ENCODE results near the gene NFKBIB.

NFKBIB gene

DNA sequence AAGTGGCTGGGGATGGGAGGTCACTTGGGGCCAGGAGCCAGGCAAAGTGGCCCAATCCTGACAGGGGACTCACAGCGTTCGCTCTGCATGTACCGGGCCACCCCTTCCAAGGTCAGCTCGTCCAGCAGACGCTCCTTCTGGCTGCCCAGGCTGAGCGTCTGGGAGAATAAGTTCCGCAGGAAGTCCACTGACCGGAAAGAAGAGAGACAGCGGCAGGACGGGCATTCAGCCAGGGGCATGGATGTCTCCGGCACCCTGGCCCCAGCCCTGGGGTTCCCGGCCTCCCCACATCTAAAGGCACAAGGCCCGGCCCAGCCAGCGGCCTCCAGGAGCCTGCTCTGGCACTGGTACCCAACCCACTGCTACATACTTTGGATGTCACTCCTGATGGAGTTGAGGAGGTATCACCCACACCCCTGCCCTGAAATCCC is 6.4 kb upstream of the NFKBIB start:
- H3K4me3 ChIP-seq (ENCODE audit: low read depth, low read length) = no peak overlapping the region
- no peak for DNase-seq (ENCODE audit: low read depth, low spot score)
- in situ Hi-C loops (cut with HindIII; ENCODE audit: low sequenced_read_pairs) = no loop called here
- TF ChIP-seq, protein P1, sequence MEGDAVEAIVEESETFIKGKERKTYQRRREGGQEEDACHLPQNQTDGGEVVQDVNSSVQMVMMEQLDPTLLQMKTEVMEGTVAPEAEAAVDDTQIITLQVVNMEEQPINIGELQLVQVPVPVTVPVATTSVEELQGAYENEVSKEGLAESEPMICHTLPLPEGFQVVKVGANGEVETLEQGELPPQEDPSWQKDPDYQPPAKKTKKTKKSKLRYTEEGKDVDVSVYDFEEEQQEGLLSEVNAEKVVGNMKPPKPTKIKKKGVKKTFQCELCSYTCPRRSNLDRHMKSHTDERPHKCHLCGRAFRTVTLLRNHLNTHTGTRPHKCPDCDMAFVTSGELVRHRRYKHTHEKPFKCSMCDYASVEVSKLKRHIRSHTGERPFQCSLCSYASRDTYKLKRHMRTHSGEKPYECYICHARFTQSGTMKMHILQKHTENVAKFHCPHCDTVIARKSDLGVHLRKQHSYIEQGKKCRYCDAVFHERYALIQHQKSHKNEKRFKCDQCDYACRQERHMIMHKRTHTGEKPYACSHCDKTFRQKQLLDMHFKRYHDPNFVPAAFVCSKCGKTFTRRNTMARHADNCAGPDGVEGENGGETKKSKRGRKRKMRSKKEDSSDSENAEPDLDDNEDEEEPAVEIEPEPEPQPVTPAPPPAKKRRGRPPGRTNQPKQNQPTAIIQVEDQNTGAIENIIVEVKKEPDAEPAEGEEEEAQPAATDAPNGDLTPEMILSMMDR (IDR thresholded peaks at IDR 0.05; ENCODE audit: low read depth, low read length) = no peak

DNA sequence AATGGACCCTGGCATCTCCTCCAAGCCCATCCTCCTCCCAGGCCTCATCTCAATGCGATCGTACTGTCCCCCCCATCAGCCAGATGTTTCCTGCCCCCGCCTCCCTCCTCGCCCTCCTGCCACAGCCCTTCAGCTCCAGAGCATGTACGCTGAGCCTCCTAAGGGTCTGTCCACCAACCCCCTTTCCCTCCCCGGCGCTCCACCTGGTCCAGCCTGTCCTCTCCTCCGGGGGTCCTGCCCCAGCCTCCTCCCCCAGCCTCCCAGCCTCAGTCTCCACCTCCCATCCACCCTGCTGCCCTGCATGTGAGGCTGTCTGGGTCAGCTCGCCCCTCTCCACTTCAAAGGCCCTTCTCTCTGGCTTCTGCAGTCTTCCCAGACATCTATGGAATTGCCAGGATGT is 4.8 kb upstream of the NFKBIB start:
- TF ChIP-seq, protein P1 (IDR thresholded peaks at IDR 0.05; ENCODE audit: low read depth, low read length) = no peak

DNA sequence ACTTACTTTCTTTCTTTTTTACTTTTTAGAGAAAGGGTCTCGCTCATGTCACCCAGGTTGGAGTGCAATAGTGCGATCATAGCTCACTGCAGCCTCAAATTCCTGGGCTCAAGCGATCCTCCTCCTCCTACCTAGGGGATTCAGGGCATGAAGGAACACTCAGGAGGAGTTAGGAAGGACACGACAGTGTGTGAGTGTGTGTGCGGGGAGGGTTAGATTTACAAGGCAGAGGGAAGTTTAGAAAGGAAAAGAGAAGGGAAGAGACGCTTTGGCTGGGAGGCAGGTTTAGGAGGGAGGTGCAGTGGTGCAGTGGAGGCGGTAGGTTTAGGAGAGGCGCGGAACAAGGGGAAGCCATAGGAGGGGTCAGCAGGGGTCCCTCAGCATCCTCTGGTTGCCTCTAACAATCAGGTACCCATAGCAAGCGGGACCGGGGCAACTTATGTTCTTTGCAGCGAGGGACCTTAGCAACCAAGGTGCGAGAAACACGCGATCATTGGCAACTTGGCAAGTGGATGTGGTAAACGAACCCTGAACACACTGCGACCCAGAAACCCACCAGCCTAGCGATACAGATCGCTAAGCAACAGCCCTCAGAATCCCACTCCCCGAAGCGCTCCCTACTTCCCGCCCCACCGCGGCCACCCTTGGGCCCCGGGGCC is 852 bp upstream of the NFKBIB start:
- peak overlapping the region; percentile 77 for H3K4me3 ChIP-seq (ENCODE audit: low read depth, low read length)
- in situ Hi-C loops (cut with HindIII; ENCODE audit: low sequenced_read_pairs) = no loop called here
- peak; percentile 10 for DNase-seq (ENCODE audit: low read depth, low spot score)
- TF ChIP-seq, protein P1 (IDR thresholded peaks at IDR 0.05; ENCODE audit: low read depth, low read length) = no peak

More for the DNA sequence above, 4.8 kb upstream of the NFKBIB start:
- DNase-seq (ENCODE audit: low read depth, low spot score) = no peak
- no peak overlapping the region for H3K4me3 ChIP-seq (ENCODE audit: low read depth, low read length)
- in situ Hi-C loops (cut with HindIII; ENCODE audit: low sequenced_read_pairs) = no loop called here

DNA sequence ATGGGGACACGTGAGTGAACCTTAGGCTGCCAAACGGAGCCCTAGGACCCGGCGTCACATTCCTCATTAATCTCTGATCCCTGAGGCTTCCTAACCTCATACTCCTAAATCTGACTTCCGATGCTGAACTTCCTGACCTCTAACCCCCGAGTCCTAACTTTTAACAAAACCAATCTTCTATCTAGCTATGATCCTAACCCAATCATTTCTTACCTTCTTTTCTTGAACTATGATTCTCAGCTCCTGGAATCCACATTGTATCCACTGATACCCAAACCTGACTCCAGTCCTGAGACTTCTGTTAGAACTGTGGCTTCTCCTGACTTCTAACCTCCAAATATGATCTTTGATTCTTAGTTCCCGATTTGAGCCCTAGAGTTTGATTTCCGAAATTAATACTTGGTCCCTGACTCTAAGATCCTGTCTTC is 447 bp downstream of the NFKBIB start:
- in situ Hi-C loops (cut with HindIII; ENCODE audit: low sequenced_read_pairs) = no loop called here
- TF ChIP-seq, protein P1 (IDR thresholded peaks at IDR 0.05; ENCODE audit: low read depth, low read length) = no peak
- peak overlapping the region; percentile 77 for H3K4me3 ChIP-seq (ENCODE audit: low read depth, low read length)
- no peak for DNase-seq (ENCODE audit: low read depth, low spot score)

DNA sequence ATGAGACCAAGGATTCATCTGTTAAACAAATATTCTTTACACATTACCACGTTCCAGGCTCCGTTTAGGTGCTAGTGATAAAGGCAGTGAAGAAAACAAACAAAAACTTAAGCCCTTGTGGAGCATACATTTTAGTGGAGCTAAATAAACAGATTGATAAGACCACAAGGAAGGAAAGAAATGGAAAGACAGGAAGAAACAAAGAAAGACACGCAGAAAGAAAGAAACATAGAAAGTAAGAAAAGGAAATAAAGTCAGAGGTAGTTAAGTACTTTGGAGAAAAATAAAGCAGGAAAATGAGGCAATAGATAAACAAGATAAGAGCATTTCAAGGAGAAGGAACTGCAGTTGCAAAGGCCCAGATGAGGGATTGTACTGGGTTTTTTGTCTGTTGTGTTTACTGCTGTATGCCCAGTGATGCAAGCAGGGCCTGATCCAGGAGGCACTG is 998 bp downstream of the NFKBIB start:
- no peak for DNase-seq (ENCODE audit: low read depth, low spot score)
- H3K4me3 ChIP-seq (ENCODE audit: low read depth, low read length) = peak overlapping the region; percentile 77
- TF ChIP-seq, protein P1 (IDR thresholded peaks at IDR 0.05; ENCODE audit: low read depth, low read length) = no peak
- in situ Hi-C loops (cut with HindIII; ENCODE audit: low sequenced_read_pairs) = no loop called here

DNA sequence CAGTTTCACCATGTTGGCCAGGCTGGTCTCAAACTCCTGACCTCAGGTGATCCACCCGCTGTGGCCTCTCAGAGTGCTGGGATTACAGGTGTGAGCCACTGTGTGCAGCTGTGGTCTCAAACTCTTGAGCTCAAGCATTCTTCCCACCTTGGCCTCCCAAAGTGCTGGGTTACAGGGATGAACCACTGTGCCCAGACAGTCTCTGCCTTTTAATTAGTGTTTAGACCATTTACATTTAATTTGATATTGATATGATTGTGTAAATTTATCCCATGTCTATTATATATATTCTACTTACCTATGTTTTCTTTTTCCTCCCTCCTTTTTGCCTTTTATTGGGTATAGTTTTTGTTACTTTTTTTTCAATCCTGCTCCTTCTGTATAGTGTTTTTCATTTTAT is 1.9 kb downstream of the NFKBIB start:
- in situ Hi-C loops (cut with HindIII; ENCODE audit: low sequenced_read_pairs) = no loop called here
- no peak for DNase-seq (ENCODE audit: low read depth, low spot score)
- no peak overlapping the region for H3K4me3 ChIP-seq (ENCODE audit: low read depth, low read length)
- TF ChIP-seq, protein P1 (IDR thresholded peaks at IDR 0.05; ENCODE audit: low read depth, low read length) = no peak

Data from astrocyte of the spinal cord (primary cell).